A549 (cell line): Measurements from ENCODE around the gene PRDM2.

Experiments used
- CBX2 ChIP-seq: fragments of 200-600 bp; sonication (generic); IDR thresholded peaks from 2 replicates; pipeline ENCODE4 v1.6.1; 2016; ENCODE audit warnings: low read depth, mild to moderate bottlenecking, borderline replicate concordance
- RAD21 ChIP-seq, 2 experiments: fragments of >200 bp in 1 of 2; sonication (Bioruptor Twin) in 1 of 2; formaldehyde crosslinking in 1 of 2; IDR thresholded peaks in 1 of 2; conservative IDR thresholded peaks in 1 of 2; 2 replicates in 1 of 2; 3 replicates in 1 of 2; pipeline ENCODE4 v1.6.1; 2012 to 2018; ENCODE audit warnings: inconsistent platforms in 1 of 2
- TF ChIP-seq, protein P1 (sequence below): fragments of >200 bp; sonication (Bioruptor Twin); formaldehyde crosslinking; IDR thresholded peaks from 3 replicates; pipeline ENCODE4 v1.5.1; 2016

GRCh38 chr1:13771745-13772144 lies 71.8 kb downstream of the PRDM2 start:
- TF ChIP-seq CBX2 = no peak
- TF ChIP-seq, protein P1, sequence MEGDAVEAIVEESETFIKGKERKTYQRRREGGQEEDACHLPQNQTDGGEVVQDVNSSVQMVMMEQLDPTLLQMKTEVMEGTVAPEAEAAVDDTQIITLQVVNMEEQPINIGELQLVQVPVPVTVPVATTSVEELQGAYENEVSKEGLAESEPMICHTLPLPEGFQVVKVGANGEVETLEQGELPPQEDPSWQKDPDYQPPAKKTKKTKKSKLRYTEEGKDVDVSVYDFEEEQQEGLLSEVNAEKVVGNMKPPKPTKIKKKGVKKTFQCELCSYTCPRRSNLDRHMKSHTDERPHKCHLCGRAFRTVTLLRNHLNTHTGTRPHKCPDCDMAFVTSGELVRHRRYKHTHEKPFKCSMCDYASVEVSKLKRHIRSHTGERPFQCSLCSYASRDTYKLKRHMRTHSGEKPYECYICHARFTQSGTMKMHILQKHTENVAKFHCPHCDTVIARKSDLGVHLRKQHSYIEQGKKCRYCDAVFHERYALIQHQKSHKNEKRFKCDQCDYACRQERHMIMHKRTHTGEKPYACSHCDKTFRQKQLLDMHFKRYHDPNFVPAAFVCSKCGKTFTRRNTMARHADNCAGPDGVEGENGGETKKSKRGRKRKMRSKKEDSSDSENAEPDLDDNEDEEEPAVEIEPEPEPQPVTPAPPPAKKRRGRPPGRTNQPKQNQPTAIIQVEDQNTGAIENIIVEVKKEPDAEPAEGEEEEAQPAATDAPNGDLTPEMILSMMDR = no peak
- TF ChIP-seq RAD21 (conservative IDR thresholded peaks at IDR 0.05 in 1 of 2, IDR thresholded peaks at IDR 0.05 in 1 of 2) = no peak
